D721Med (cell line): Measurements from ENCODE around the gene KIF6.

Experiments used
- DNase-seq: peaks from one replicate; pipeline ENCODE4 v3.0.0; 2011; ENCODE audit warnings: low spot score; ENCODE audit not compliant: insufficient read length
- FAIRE-seq: peaks from 2 replicates; lab custom pipeline; 2011; peaks lifted over from hg19 to GRCh38; lab: Jason Lieb, UNC
- TF ChIP-seq, protein P1 (sequence below): IDR thresholded peaks from 2 replicates; pipeline ENCODE4 v1.5.1; 2012; ENCODE audit warnings: mild to moderate bottlenecking, control low read depth; ENCODE audit not compliant: insufficient read depth; ENCODE audit errors: missing control alignments

The KIF6 gene

DNA sequence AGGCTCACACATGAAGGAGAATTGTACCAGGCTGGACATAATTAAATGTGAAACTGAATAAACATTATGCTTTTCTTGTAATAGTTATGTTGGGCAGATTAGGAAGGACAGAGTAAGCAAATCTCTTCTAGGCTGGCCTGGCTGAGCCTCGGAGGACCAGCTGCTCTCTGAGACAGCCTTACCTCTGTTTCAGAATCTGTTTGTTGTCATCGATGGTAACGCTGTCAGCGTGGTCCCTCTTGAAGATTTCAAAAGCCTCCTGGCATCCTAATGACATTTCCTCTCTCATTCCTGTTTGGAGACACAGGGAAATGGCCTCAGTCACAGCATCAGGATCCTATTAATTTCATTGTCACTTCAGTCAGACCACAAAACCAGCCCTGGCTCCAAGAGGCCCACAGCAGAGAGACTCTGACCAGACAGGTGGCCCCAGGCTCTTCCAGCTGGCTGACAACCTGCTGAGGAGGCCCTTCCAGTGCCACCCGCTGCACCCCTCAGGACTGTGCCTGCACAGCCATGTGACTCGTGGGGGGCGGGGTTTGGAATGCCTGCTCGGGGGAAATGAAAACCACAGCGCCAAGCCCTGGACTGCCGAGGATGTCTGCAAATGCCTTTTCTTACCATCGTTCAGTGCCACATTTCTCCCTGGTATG, 294.2 kb downstream of the KIF6 start:
- DNase-seq (no peak), FAIRE-seq (no peak)
- TF ChIP-seq, protein P1, sequence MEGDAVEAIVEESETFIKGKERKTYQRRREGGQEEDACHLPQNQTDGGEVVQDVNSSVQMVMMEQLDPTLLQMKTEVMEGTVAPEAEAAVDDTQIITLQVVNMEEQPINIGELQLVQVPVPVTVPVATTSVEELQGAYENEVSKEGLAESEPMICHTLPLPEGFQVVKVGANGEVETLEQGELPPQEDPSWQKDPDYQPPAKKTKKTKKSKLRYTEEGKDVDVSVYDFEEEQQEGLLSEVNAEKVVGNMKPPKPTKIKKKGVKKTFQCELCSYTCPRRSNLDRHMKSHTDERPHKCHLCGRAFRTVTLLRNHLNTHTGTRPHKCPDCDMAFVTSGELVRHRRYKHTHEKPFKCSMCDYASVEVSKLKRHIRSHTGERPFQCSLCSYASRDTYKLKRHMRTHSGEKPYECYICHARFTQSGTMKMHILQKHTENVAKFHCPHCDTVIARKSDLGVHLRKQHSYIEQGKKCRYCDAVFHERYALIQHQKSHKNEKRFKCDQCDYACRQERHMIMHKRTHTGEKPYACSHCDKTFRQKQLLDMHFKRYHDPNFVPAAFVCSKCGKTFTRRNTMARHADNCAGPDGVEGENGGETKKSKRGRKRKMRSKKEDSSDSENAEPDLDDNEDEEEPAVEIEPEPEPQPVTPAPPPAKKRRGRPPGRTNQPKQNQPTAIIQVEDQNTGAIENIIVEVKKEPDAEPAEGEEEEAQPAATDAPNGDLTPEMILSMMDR: no peak

DNA sequence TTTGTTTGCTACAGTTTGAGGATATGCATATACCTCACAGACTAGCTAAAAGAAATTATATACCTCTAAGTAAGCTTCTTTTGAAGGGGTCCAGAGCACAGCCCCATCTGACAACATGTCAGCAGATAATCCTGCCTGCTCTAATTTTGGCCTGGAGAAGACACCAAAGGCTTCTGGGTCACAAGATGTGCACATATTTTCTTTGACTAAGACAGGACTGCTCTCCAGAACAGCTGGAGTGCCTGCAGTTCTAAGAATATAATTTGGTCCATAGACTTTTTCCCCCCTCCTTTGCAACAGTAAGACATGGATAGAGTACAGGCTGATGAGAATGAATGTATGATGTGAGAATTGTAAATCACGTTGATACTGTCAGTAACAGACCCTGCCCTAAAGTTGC, 294.8 kb downstream of the KIF6 start:
- DNase-seq (no peak), FAIRE-seq (no peak)
- TF ChIP-seq, protein P1: no peak

DNA sequence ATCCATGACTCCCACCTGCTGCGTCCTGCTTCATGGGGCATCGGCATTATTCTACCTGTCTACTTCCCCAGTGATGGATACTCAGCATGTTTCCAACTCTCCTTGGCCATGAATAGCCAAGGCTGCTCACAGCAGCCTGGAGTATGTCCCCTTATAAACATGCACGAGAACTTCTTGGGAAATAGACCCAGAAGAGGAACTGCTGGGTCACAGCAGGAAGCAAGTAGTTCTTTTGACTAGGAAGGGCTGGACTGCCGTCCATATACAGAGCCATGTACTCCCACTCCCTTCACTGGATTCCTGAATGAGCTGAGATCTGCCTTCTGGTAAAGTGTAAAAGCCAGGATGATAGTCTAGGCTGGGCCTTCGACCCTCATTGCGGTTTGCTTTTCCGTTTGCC, 296.4 kb downstream of the KIF6 start:
- FAIRE-seq (no peak), DNase-seq (no peak)
- TF ChIP-seq, protein P1: no peak

DNA sequence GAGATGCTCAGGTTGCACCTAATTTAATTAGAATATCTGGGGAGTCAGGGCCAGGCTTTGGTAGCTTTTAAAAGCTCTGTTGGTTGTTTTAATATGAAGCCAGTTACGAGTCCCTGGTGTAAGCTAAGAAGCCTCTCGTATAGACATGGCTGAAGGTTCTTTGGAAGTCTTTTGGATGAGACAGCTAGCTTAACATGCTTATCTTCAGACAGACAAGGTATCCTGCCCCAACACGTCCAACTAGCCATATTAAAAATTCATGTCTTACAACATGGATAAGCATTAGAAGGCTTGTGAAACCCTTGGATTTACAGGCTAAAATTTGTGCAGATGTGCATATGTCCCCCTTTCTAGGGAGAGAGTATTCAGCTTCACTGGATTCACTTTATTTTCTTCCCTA, 297.1 kb downstream of the KIF6 start:
- TF ChIP-seq, protein P1: no peak
- DNase-seq (no peak), FAIRE-seq (no peak)

DNA sequence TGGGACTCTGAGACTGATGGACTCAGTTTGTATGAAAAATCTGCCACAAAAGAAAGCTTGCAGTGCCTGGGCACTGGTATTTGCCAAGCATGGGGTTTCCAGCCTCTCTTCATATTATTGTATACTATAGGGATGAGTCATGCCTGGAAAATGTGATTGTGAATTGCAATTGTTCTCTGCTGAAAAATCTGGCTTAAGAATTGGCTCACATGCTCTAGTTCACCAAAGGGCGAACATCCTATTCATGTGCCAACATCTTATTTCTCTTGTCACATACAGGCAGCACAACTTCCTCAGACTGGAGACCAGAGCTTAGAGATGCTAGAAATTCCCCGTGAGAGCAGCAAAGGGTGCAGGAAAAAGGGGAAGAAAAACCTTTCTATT, 299.1 kb downstream of the KIF6 start:
- DNase-seq (no peak), FAIRE-seq (no peak)
- TF ChIP-seq, protein P1: no peak

DNA sequence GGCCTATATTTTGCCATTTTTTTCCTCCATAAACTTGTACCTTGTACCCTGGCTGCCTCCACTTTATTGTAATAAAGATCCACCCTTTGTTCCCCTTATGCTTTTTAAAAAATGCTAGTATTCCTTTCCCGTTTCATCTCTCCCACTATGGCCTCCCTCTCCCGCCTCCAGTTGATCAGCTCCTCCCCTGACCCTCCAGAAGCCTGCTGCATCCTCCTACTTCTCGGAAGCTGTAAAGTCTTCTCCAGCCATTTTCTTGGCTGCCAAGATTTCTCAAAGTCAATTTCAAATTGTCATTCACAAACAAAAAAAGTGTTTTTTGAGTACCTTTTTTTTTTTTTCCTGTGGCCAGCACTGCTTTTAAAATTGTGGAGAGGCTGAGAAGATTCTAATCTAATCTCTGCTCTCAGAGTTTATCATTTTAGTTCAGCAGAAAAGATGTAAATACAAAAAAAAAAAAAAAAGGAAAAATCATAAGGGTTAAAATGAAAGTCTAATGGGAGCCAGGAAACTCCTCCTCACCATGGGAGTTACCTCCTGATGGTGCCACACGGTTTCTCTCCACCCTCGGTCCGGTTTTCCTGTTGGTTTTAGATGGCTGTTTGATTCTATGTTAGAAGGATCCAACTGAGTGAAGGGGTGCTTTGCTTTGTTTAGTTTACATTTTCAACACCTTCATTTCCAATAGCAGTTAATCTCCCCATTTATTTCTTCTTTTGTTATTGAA, 299.7 kb downstream of the KIF6 start:
- TF ChIP-seq, protein P1: no peak

DNA sequence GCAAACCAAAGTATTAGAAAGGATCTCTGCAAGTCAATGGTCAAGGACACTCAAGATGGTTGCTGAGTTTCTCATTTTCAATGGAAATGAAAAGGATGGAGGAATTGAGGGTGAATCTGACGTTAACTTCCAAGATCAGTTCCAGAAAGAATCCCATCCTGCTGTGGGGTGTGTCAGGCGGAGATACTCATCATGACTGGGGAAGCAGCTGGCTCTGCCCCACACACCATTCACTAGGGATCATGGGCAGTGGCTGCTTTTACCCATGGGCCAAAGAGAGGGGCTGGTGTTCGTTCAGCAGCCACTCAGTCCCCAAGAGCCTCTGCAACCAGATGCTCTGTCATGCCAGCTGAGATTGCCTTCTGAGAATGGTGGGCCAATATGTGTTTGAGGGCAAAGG, 300.4 kb downstream of the KIF6 start:
- DNase-seq: no peak
- FAIRE-seq: no peak
- TF ChIP-seq, protein P1: no peak

More for the DNA sequence above, 299.7 kb downstream of the KIF6 start:
- DNase-seq (no peak), FAIRE-seq (no peak)
